Keratinocyte (primary cell): ENCODE data around the gene SHROOM4. TPM values are rescaled to one million over a fixed set of nuclear protein-coding genes. Genes with fewer than 3 reads are reported as not detected.

Experiments used
- DNase-seq: peaks from one replicate; pipeline ENCODE4 v3.0.0-alpha.2; 2011; ENCODE audit warnings: low read depth, missing footprints, low spot score
- FAIRE-seq: peaks from 2 replicates; lab custom pipeline; 2011; peaks lifted over from hg19 to GRCh38; lab: Jason Lieb, UNC
- H2AFZ ChIP-seq: 2 replicates; pipeline ENCODE4 v1.6.0; 2012; ENCODE audit warnings: low read length, control low read depth, inconsistent platforms; ENCODE audit not compliant: control insufficient read depth
- H3K27ac ChIP-seq: 2 replicates; pipeline ENCODE4 v1.5.1; 2011; ENCODE audit warnings: low read length; ENCODE audit not compliant: control insufficient read depth, insufficient read depth
- H3K27me3 ChIP-seq: 3 replicates; pipeline ENCODE4 v1.6.0; 2011; ENCODE audit warnings: low read length; ENCODE audit not compliant: control insufficient read depth, insufficient read depth; ENCODE audit errors: extremely low read depth
- H3K36me3 ChIP-seq, 2 experiments: 2 replicates in 1 of 2; 3 replicates in 1 of 2; pipeline ENCODE4 v1.5.1; 2011; ENCODE audit warnings: low read length in 2 of 2, mild to moderate bottlenecking in 1 of 2; ENCODE audit not compliant: control insufficient read depth in 2 of 2, insufficient read depth in 2 of 2; ENCODE audit errors: extremely low read depth in 1 of 2
- H3K4me1 ChIP-seq: 3 replicates; pipeline ENCODE4 v1.5.1; 2011; ENCODE audit warnings: low read length; ENCODE audit not compliant: control insufficient read depth, insufficient read depth; ENCODE audit errors: extremely low read depth
- H3K4me2 ChIP-seq: 3 replicates; pipeline ENCODE4 v1.6.0; 2011; ENCODE audit warnings: low read depth, low read length; ENCODE audit not compliant: control insufficient read depth, insufficient read depth; ENCODE audit errors: extremely low read depth
- H3K4me3 ChIP-seq, 3 experiments: fragments of 200-600 bp in 1 of 3; sonication (generic) in 1 of 3; 2 replicates in 2 of 3; 3 replicates in 1 of 3; pipeline ENCODE4 v1.5.1; 2011 to 2016; ENCODE audit warnings: low read length in 3 of 3, mild to moderate bottlenecking in 3 of 3, control low read depth in 2 of 3, inconsistent platforms in 1 of 3, low read depth in 1 of 3, mixed read lengths in 1 of 3, mixed run types in 1 of 3, moderate library complexity in 1 of 3; ENCODE audit not compliant: control insufficient read depth in 2 of 3, insufficient read depth in 2 of 3; ENCODE audit errors: extremely low read depth in 1 of 3
- H3K79me2 ChIP-seq: 2 replicates; pipeline ENCODE4 v1.6.0; 2012; ENCODE audit warnings: low read length; ENCODE audit not compliant: control insufficient read depth, insufficient read depth
- H3K9ac ChIP-seq: 3 replicates; pipeline ENCODE4 v1.6.0; 2011; ENCODE audit warnings: low read length; ENCODE audit not compliant: control insufficient read depth, insufficient read depth; ENCODE audit errors: extremely low read depth
- H3K9me1 ChIP-seq: 3 replicates; pipeline ENCODE4 v1.6.0; 2011; ENCODE audit warnings: low read length; ENCODE audit not compliant: control insufficient read depth, insufficient read depth; ENCODE audit errors: extremely low read depth
- H3K9me3 ChIP-seq: 2 replicates; pipeline ENCODE4 v1.5.1; 2012; ENCODE audit warnings: low read depth, low read length; ENCODE audit not compliant: control insufficient read depth
- H4K20me1 ChIP-seq: 3 replicates; pipeline ENCODE4 v1.6.0; 2011; ENCODE audit warnings: low read length; ENCODE audit not compliant: control insufficient read depth, insufficient read depth; ENCODE audit errors: extremely low read depth
- EZH2 ChIP-seq: IDR thresholded peaks from one replicate; pipeline ENCODE4 v1.6.1; 2012; ENCODE audit warnings: inconsistent platforms, mild to moderate bottlenecking, low read length, moderate library complexity
- dilution Hi-C: fragments of 300-500 bp; cut with MboI; formaldehyde crosslinking; loops from one replicate; pipeline ENCODE4 v1.7.0; 2020; ENCODE audit warnings: low sequenced_read_pairs; ENCODE audit not compliant: extremely low pct_ligation_motif_present
- polyA plus RNA-seq, 5 experiments: library from polyadenylated mRNA; depleted of rRNA in 3 of 5; stranded (reverse) in 3 of 5; stranded (forward) in 1 of 5; unstranded in 1 of 5; fragments of >200 nt; gene quantifications; 1 replicate in 1 of 5; 2 replicates in 3 of 5; 3 replicates in 1 of 5; pipeline versions ENCODE4 v1.2.1 to v1.2.3, GENCODE V29; 2011 to 2012; ENCODE audit warnings: missing spikeins in 2 of 5, low read depth in 1 of 5, low replicate concordance in 1 of 5
- TF ChIP-seq, protein P1 (sequence below), 3 experiments: IDR thresholded peaks in 1 of 3; conservative IDR thresholded peaks in 1 of 3; optimal IDR thresholded peaks in 1 of 3; 2 replicates in 2 of 3; 3 replicates in 1 of 3; pipeline versions ENCODE3 to v1.5.1; 2011; ENCODE audit warnings: low read length in 3 of 3, mild to moderate bottlenecking in 3 of 3, moderate library complexity in 2 of 3, control low read depth in 1 of 3, inconsistent platforms in 1 of 3; ENCODE audit not compliant: insufficient read depth in 2 of 3; ENCODE audit errors: extremely low read depth in 1 of 3

Gene SHROOM4
- polyA plus RNA-seq, 1 donor (not counting 4 experiments of a cell fraction or from before 2014, with no cell fraction given): 0.50 TPM

DNA sequence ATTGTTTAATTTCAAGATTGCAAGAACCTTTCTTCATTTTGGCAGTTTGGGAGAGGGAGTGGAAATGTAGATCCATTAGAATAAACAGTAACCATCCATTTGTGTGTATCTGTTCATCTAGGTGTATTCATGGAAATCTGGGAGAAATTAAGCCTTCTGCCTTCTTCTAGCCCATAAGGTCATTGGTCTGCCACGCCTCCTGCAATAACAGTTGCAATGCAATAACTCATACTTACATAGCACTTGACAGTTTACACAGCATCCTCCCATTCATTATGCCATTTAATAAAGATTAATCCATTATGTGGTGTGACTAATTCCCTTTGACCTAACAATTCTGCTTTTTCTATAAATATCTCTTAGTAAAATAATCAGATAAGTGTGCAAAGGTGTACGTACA is 42.6 kb downstream of the SHROOM4 start:
- Histone ChIP-seq H3K36me3 (no peaks in the 10 kb centered on the region), H3K27me3 (no peaks in the 10 kb centered on the region), H3K4me1 (no peaks in the 10 kb centered on the region), H3K9ac (no peak overlapping the region), H4K20me1 (no peaks in the 10 kb centered on the region), H3K4me3 (no peak overlapping the region), H3K9me3 (no peaks in the 10 kb centered on the region), H3K9me1 (no peaks in the 10 kb centered on the region), H3K4me2 (no peak overlapping the region), H2AFZ (no peak overlapping the region), H3K79me2 (no peaks in the 10 kb centered on the region), H3K27ac (no peak overlapping the region)
- FAIRE-seq: no peak
- dilution Hi-C loops: no loop called here
- no peak for TF ChIP-seq EZH2
- TF ChIP-seq, protein P1, sequence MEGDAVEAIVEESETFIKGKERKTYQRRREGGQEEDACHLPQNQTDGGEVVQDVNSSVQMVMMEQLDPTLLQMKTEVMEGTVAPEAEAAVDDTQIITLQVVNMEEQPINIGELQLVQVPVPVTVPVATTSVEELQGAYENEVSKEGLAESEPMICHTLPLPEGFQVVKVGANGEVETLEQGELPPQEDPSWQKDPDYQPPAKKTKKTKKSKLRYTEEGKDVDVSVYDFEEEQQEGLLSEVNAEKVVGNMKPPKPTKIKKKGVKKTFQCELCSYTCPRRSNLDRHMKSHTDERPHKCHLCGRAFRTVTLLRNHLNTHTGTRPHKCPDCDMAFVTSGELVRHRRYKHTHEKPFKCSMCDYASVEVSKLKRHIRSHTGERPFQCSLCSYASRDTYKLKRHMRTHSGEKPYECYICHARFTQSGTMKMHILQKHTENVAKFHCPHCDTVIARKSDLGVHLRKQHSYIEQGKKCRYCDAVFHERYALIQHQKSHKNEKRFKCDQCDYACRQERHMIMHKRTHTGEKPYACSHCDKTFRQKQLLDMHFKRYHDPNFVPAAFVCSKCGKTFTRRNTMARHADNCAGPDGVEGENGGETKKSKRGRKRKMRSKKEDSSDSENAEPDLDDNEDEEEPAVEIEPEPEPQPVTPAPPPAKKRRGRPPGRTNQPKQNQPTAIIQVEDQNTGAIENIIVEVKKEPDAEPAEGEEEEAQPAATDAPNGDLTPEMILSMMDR (optimal IDR thresholded peaks at IDR 0.05 in 1 of 3, IDR thresholded peaks at IDR 0.05 in 1 of 3, conservative IDR thresholded peaks at IDR 0.05 in 1 of 3; ENCODE audit: extremely low read depth in 1 of 3, insufficient read depth in 2 of 3, low read length in 3 of 3): no peak
- DNase-seq: no peak

DNA sequence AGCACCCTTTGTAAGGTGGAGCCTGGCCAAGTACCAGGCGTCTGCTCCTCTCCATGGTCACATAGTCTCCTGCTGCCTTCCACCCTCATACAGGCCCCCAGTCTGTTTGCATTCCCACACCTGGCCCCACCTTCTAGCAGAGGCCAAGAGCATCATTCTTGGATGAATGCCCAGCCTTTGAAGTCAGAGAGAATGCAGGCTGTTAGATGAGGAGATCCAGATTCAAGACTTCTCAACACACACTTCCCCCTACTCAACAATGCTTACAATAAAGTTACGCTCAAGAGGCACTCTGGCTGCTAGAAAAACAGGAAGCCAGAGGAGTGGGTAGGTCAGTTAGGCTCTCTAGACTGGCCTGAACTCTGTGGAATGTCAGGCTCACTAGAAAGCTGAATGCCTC is 43.3 kb downstream of the SHROOM4 start:
- Histone ChIP-seq H3K36me3 (no peaks in the 10 kb centered on the region), H3K27me3 (no peaks in the 10 kb centered on the region), H3K9me1 (no peaks in the 10 kb centered on the region), H3K4me3 (no peak overlapping the region), H3K9me3 (no peaks in the 10 kb centered on the region), H2AFZ (no peak overlapping the region), H3K9ac (no peak overlapping the region), H3K79me2 (no peaks in the 10 kb centered on the region), H3K4me1 (no peaks in the 10 kb centered on the region), H4K20me1 (no peaks in the 10 kb centered on the region), H3K4me2 (no peak overlapping the region), H3K27ac (no peak overlapping the region)
- TF ChIP-seq, protein P1 (optimal IDR thresholded peaks at IDR 0.05 in 1 of 3, IDR thresholded peaks at IDR 0.05 in 1 of 3, conservative IDR thresholded peaks at IDR 0.05 in 1 of 3; ENCODE audit: extremely low read depth in 1 of 3, insufficient read depth in 2 of 3, low read length in 3 of 3): no peak
- no peak for TF ChIP-seq EZH2
- DNase-seq: no peak
- dilution Hi-C loops: no loop called here
- FAIRE-seq: no peak
